ENCODE results near the gene GTPBP3. TPM values are rescaled to one million over a fixed set of nuclear protein-coding genes. Genes with fewer than 3 reads are reported as not detected.

GTPBP3 gene
- total RNA-seq, 1 donor from 2014 or later = 10.8 TPM

- no peak overlapping the region for H3K27ac ChIP-seq (replicated peaks)
- intact Hi-C loops (cut with micrococcal nuclease) = no loop called here
- no peak overlapping the region for H3K4me3 ChIP-seq
- no peak for TF ChIP-seq CTCF (IDR thresholded peaks at IDR 0.05; ENCODE audit: borderline replicate concordance)
- no peak for DNase-seq
- H3K9me3 ChIP-seq (replicated peaks) = no peaks in the 10 kb centered on the region
- H3K27me3 ChIP-seq (ENCODE audit: low read depth) = no peaks in the 10 kb centered on the region
- peaks cover 7% of the 10 kb centered on the region for H3K36me3 ChIP-seq
- peaks cover 39% of the 10 kb centered on the region for H3K4me1 ChIP-seq
Observed at GRCh38 chr19:17339088-17339741, 1.9 kb downstream of the GTPBP3 start.

- Histone ChIP-seq H3K4me1 (peaks cover 29% of the 10 kb centered on the region), H3K27me3 (ENCODE audit: low read depth) (no peaks in the 10 kb centered on the region), H3K36me3 (peaks cover 7% of the 10 kb centered on the region), H3K27ac (replicated peaks) (no peak overlapping the region), H3K4me3 (no peak overlapping the region), H3K9me3 (replicated peaks) (no peaks in the 10 kb centered on the region)
- intact Hi-C loops (cut with micrococcal nuclease) = no loop called here
- no peak for TF ChIP-seq CTCF (IDR thresholded peaks at IDR 0.05; ENCODE audit: borderline replicate concordance)
- DNase-seq = no peak
Observed at GRCh38 chr19:17340302-17340870, 3.0 kb downstream of the GTPBP3 start.

- H3K27ac ChIP-seq (replicated peaks) = no peak overlapping the region
- intact Hi-C loops (cut with micrococcal nuclease) = no loop called here
- DNase-seq = no peak
- no peak overlapping the region for H3K4me3 ChIP-seq
- no peak for TF ChIP-seq CTCF (IDR thresholded peaks at IDR 0.05; ENCODE audit: borderline replicate concordance)
- H3K27me3 ChIP-seq (ENCODE audit: low read depth) = no peaks in the 10 kb centered on the region
- H3K36me3 ChIP-seq = peaks cover 7% of the 10 kb centered on the region
- peaks cover 24% of the 10 kb centered on the region for H3K4me1 ChIP-seq
- no peaks in the 10 kb centered on the region for H3K9me3 ChIP-seq (replicated peaks)
Observed at GRCh38 chr19:17340871-17341357, 3.6 kb downstream of the GTPBP3 start.

- intact Hi-C loops (cut with micrococcal nuclease) = no loop called here
Observed at GRCh38 chr19:17341386-17341785, 4.0 kb downstream of the GTPBP3 start.

GRCh38 chr19:17341845-17342244 is 4.5 kb downstream of the GTPBP3 start:
- H3K4me1 ChIP-seq = peaks cover 24% of the 10 kb centered on the region
- intact Hi-C loops (cut with micrococcal nuclease) = no loop called here
- H3K4me3 ChIP-seq = no peak overlapping the region
- no peaks in the 10 kb centered on the region for H3K9me3 ChIP-seq (replicated peaks)
- TF ChIP-seq CTCF (IDR thresholded peaks at IDR 0.05; ENCODE audit: borderline replicate concordance) = no peak
- no peak overlapping the region for H3K27ac ChIP-seq (replicated peaks)
- no peak for DNase-seq
- no peaks in the 10 kb centered on the region for H3K27me3 ChIP-seq (ENCODE audit: low read depth)
- peaks cover 7% of the 10 kb centered on the region for H3K36me3 ChIP-seq

More at GRCh38 chr19:17341386-17341785, 4.0 kb downstream of the GTPBP3 start:
- no peak for TF ChIP-seq CTCF (IDR thresholded peaks at IDR 0.05; ENCODE audit: borderline replicate concordance)
- H3K27me3 ChIP-seq (ENCODE audit: low read depth) = no peaks in the 10 kb centered on the region
- H3K9me3 ChIP-seq (replicated peaks) = no peaks in the 10 kb centered on the region
- H3K4me1 ChIP-seq = peaks cover 23% of the 10 kb centered on the region
- H3K36me3 ChIP-seq = peaks cover 7% of the 10 kb centered on the region
- H3K4me3 ChIP-seq = no peak overlapping the region
- DNase-seq = no peak
- H3K27ac ChIP-seq (replicated peaks) = no peak overlapping the region

Data from left ventricle myocardium inferior (tissue), 1 donor.